NCI-H748 (cell line): ENCODE measurements around the gene DBNDD2.
A peak's percentile ranks its signal among the peaks of the same experiment; 100 is the strongest.

Source experiments
- DNase-seq: peaks from one replicate; lab custom pipeline; 2025; ENCODE audit not compliant: unreplicated experiment; lab: John Stamatoyannopoulos, UW

Gene DBNDD2

GRCh38 chr20:45448270-45448669, 40.2 kb downstream of the DBNDD2 start:
- no peak for DNase-seq

GRCh38 chr20:45449528-45449927, 41.4 kb downstream of the DBNDD2 start:
- DNase-seq, result no peak

- peak; percentile 56 for DNase-seq
Observed at GRCh38 chr20:45450097-45450818, 42.2 kb downstream of the DBNDD2 start.

- no peak for DNase-seq
Observed at GRCh38 chr20:45452238-45452637, 44.1 kb downstream of the DBNDD2 start.

- no peak for DNase-seq
Observed at GRCh38 chr20:45452772-45453691, 44.9 kb downstream of the DBNDD2 start.

GRCh38 chr20:45456632-45457031, 48.5 kb downstream of the DBNDD2 start:
- DNase-seq, result peak; percentile 54

GRCh38 chr20:45459606-45460005, 51.5 kb downstream of the DBNDD2 start:
- no peak for DNase-seq
